ENCODE data around the gene DNAI1. TPM values are rescaled to one million over a fixed set of nuclear protein-coding genes. Genes with fewer than 3 reads are reported as not detected.

Gene DNAI1
- total RNA-seq, 1 donor from 2014 or later, result 1.8 TPM

GRCh38 chr9:34568774-34569173, 110.2 kb downstream of the DNAI1 start:
- no peaks in the 10 kb centered on the region for H4K20me1 ChIP-seq (ENCODE audit: insufficient read depth, low read length)
- TF ChIP-seq CTCF (IDR thresholded peaks at IDR 0.05; ENCODE audit: insufficient read depth, low read depth, low read length) (no peak), EZH2 (IDR thresholded peaks at IDR 0.05; ENCODE audit: insufficient read depth, low read length) (no peak)
- H3K9me3 ChIP-seq (ENCODE audit: insufficient read depth, low read depth, low read length), result no peaks in the 10 kb centered on the region
- H3K9ac ChIP-seq (ENCODE audit: low read length), result no peak overlapping the region
- H2AFZ ChIP-seq (ENCODE audit: low read depth, low read length), result no peak overlapping the region
- Mint-ChIP-seq H3K9me3 (ENCODE audit: unreplicated experiment) (peaks cover 4% of the 10 kb centered on the region), H3K4me3 (ENCODE audit: unreplicated experiment) (no peak overlapping the region), H3K27me3 (ENCODE audit: low read depth, unreplicated experiment) (peaks cover 53% of the 10 kb centered on the region), H3K4me1 (ENCODE audit: low read depth, unreplicated experiment) (peaks cover 18% of the 10 kb centered on the region), H3K27ac (ENCODE audit: unreplicated experiment) (no peak overlapping the region), H3K36me3 (ENCODE audit: low read depth, unreplicated experiment) (peaks cover 17% of the 10 kb centered on the region)
- no peak overlapping the region for H3K4me2 ChIP-seq (ENCODE audit: low read length)
- H3K4me3 ChIP-seq (ENCODE audit: insufficient read depth, low read depth, low read length), result no peak overlapping the region
- no peaks in the 10 kb centered on the region for H3K4me1 ChIP-seq (ENCODE audit: insufficient read depth, low read length)
- no peaks in the 10 kb centered on the region for H3K79me2 ChIP-seq (ENCODE audit: insufficient read depth, low read length)
- H3K27ac ChIP-seq (ENCODE audit: low read depth, low read length), result no peak overlapping the region
- no peak for DNase-seq (ENCODE audit: low read depth)
- no peaks in the 10 kb centered on the region for H3K36me3 ChIP-seq (ENCODE audit: insufficient read depth, low read length)
- no peak for FAIRE-seq
- peaks cover 32% of the 10 kb centered on the region for H3K27me3 ChIP-seq (ENCODE audit: insufficient read depth, low read length)

- TF ChIP-seq CTCF (IDR thresholded peaks at IDR 0.05; ENCODE audit: insufficient read depth, low read depth, low read length), result no peak
- no peak for TF ChIP-seq EZH2 (IDR thresholded peaks at IDR 0.05; ENCODE audit: insufficient read depth, low read length)
- Histone ChIP-seq H3K36me3 (ENCODE audit: insufficient read depth, low read length) (no peaks in the 10 kb centered on the region), H3K79me2 (ENCODE audit: insufficient read depth, low read length) (no peaks in the 10 kb centered on the region), H3K4me1 (ENCODE audit: insufficient read depth, low read length) (no peaks in the 10 kb centered on the region), H4K20me1 (ENCODE audit: insufficient read depth, low read length) (no peaks in the 10 kb centered on the region), H2AFZ (ENCODE audit: low read depth, low read length) (no peak overlapping the region), H3K4me3 (ENCODE audit: insufficient read depth, low read depth, low read length) (no peak overlapping the region), H3K9ac (ENCODE audit: low read length) (no peak overlapping the region), H3K27ac (ENCODE audit: low read depth, low read length) (no peak overlapping the region), H3K27me3 (ENCODE audit: insufficient read depth, low read length) (peaks cover 32% of the 10 kb centered on the region), H3K4me2 (ENCODE audit: low read length) (no peak overlapping the region), H3K9me3 (ENCODE audit: insufficient read depth, low read depth, low read length) (no peaks in the 10 kb centered on the region)
- Mint-ChIP-seq H3K4me3 (ENCODE audit: unreplicated experiment) (no peak overlapping the region), H3K36me3 (ENCODE audit: low read depth, unreplicated experiment) (peaks cover 9% of the 10 kb centered on the region), H3K27ac (ENCODE audit: unreplicated experiment) (no peak overlapping the region), H3K4me1 (ENCODE audit: low read depth, unreplicated experiment) (peaks cover 16% of the 10 kb centered on the region), H3K27me3 (ENCODE audit: low read depth, unreplicated experiment) (peaks cover 48% of the 10 kb centered on the region), H3K9me3 (ENCODE audit: unreplicated experiment) (peaks cover 1% of the 10 kb centered on the region)
- FAIRE-seq (no peak), DNase-seq (ENCODE audit: low read depth) (no peak)
Measured at GRCh38 chr9:34570376-34570775, 111.8 kb downstream of the DNAI1 start.

Other genes starting within 250 kb of the DNAI1 start
- gene KIF24, start 129.5 kb upstream of the DNAI1 start, total RNA-seq, result 0.79 and 0.86 TPM in 2 replicates
- 12.8 and 12.9 TPM in 2 replicates for gene NUDT2, start 129.2 kb upstream of the DNAI1 start, total RNA-seq
- gene MYORG, start 81.9 kb upstream of the DNAI1 start, total RNA-seq, result 6.9 and 7.3 TPM in 2 replicates
- gene FAM219A, start 235 bp upstream of the DNAI1 start, total RNA-seq, result 59.9 and 63.5 TPM in 2 replicates
- gene ENHO, start 64.2 kb downstream of the DNAI1 start, total RNA-seq, result 0.55 and 1.1 TPM in 2 replicates
- gene CNTFR, start 130.9 kb downstream of the DNAI1 start, total RNA-seq, result 6.6 and 7.4 TPM in 2 replicates
- gene RPP25L, start 153.3 kb downstream of the DNAI1 start, total RNA-seq, result 13.9 TPM in 2 replicates
- 93.0 and 94.8 TPM in 2 replicates for gene DCTN3, start 161.7 kb downstream of the DNAI1 start, total RNA-seq
- 0.16 and 0.19 TPM in 2 replicates for gene ARID3C, start 170.3 kb downstream of the DNAI1 start, total RNA-seq
- gene SIGMAR1, start 179.0 kb downstream of the DNAI1 start, total RNA-seq, result 73.2 and 81.3 TPM in 2 replicates
- 30.7 and 33.1 TPM in 2 replicates for gene GALT, start 187.9 kb downstream of the DNAI1 start, total RNA-seq
- 22.2 and 28.0 TPM in 2 replicates for gene IL11RA, start 193.4 kb downstream of the DNAI1 start, total RNA-seq
- 0.52 TPM in 1 of 2 replicates, not detected in the other for gene CCL27, start 203.9 kb downstream of the DNAI1 start, total RNA-seq
- gene CCL19, start 232.5 kb downstream of the DNAI1 start, total RNA-seq, result not detected in 2 replicates

Measured in astrocyte (in vitro differentiated cells and primary cell).